Measurements from ENCODE around the gene SC5D.

DNA sequence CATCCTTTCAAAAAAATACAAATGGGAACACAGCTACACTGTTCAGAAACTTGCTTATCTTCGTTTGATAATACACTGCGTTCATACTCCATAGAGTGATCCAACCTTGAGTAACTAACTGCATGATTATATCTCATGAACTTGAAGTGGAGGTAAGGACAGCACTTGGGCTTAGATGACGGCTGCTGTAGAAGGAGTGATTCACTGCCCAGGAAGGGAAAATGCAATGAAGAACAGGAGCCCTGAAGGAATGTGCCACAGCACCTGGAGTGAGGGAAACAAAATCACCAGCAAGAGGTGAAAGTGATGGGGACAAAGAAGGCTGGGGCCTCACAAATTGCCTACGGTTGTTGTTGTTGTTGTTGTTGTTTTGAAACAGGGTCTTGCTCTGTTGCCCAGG lies 44.1 kb upstream of the SC5D start:
- TF ChIP-seq, protein P1, sequence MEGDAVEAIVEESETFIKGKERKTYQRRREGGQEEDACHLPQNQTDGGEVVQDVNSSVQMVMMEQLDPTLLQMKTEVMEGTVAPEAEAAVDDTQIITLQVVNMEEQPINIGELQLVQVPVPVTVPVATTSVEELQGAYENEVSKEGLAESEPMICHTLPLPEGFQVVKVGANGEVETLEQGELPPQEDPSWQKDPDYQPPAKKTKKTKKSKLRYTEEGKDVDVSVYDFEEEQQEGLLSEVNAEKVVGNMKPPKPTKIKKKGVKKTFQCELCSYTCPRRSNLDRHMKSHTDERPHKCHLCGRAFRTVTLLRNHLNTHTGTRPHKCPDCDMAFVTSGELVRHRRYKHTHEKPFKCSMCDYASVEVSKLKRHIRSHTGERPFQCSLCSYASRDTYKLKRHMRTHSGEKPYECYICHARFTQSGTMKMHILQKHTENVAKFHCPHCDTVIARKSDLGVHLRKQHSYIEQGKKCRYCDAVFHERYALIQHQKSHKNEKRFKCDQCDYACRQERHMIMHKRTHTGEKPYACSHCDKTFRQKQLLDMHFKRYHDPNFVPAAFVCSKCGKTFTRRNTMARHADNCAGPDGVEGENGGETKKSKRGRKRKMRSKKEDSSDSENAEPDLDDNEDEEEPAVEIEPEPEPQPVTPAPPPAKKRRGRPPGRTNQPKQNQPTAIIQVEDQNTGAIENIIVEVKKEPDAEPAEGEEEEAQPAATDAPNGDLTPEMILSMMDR (IDR thresholded peaks at IDR 0.05), result no peak
- TF ChIP-seq POLR2A (IDR thresholded peaks at IDR 0.05) (no peak), POLR2AphosphoS5 (IDR thresholded peaks at IDR 0.05) (no peak), EP300 (IDR thresholded peaks at IDR 0.05; ENCODE audit: low read depth) (no peak)

Data from transverse colon (tissue), 4 donors.